OCI-LY1 (cell line): Measurements from ENCODE around the gene APOH.

ENCODE experiments used
- H2AFZ ChIP-seq: fragments of 200-600 bp; sonication (generic), shearing (Covaris generic); 2 replicates; pipeline ENCODE4 v1.6.0; 2014; ENCODE audit warnings: antibody characterized with exemption, mild to moderate bottlenecking, low read length
- H3F3A ChIP-seq: fragments of 200-600 bp; sonication (generic), shearing (Covaris generic); 2 replicates; pipeline ENCODE4 v1.6.0; 2014; ENCODE audit warnings: mild to moderate bottlenecking, antibody characterized with exemption, low read length, moderate library complexity; ENCODE audit not compliant: insufficient read depth
- H3K27ac ChIP-seq: fragments of 200-600 bp; sonication (generic); 2 replicates; pipeline ENCODE4 v1.5.1; 2014; ENCODE audit warnings: low read length, mixed run types, mild to moderate bottlenecking, low read depth; ENCODE audit not compliant: poor library complexity, severe bottlenecking
- H3K27me3 ChIP-seq: fragments of 200-600 bp; sonication (generic); 2 replicates; pipeline ENCODE4 v1.6.0; 2014; ENCODE audit warnings: antibody characterized with exemption, mild to moderate bottlenecking, low read length, moderate library complexity; ENCODE audit not compliant: insufficient read depth
- H3K36me3 ChIP-seq: fragments of 200-600 bp; sonication (generic); 2 replicates; pipeline ENCODE4 v1.6.1; 2014; ENCODE audit warnings: mild to moderate bottlenecking, antibody characterized with exemption, low read length, moderate library complexity, mixed read lengths; ENCODE audit not compliant: insufficient read depth
- H3K4me1 ChIP-seq: fragments of 200-600 bp; sonication (generic); 2 replicates; pipeline ENCODE4 v1.5.1; 2014; ENCODE audit warnings: mild to moderate bottlenecking, low read length, moderate library complexity; ENCODE audit not compliant: insufficient read depth, severe bottlenecking
- H3K4me2 ChIP-seq: fragments of 200-600 bp; sonication (generic), shearing (Covaris generic); 2 replicates; pipeline ENCODE4 v1.6.1; 2014; ENCODE audit warnings: low read length
- H3K4me3 ChIP-seq: fragments of 200-600 bp; sonication (generic); 2 replicates; pipeline ENCODE4 v1.5.1; 2014; ENCODE audit warnings: low read length, low read depth, mild to moderate bottlenecking, mixed read lengths; ENCODE audit not compliant: poor library complexity, severe bottlenecking
- H3K79me2 ChIP-seq: fragments of 200-600 bp; shearing (Covaris generic); 2 replicates; pipeline ENCODE4 v1.6.1; 2016; ENCODE audit warnings: mixed run types, low read length, mixed read lengths; ENCODE audit not compliant: insufficient read depth
- H3K9ac ChIP-seq: fragments of 200-600 bp; sonication (generic), shearing (Covaris generic); 2 replicates; pipeline ENCODE4 v1.6.1; 2014; ENCODE audit warnings: mild to moderate bottlenecking, low read length, mixed read lengths
- H3K9me2 ChIP-seq: fragments of 200-600 bp; sonication (generic), shearing (Covaris generic); 2 replicates; pipeline ENCODE4 v1.6.1; 2014; ENCODE audit warnings: low read depth, mild to moderate bottlenecking, low read length, mixed read lengths
- H3K9me3 ChIP-seq: fragments of 200-600 bp; shearing (Covaris generic); 2 replicates; pipeline ENCODE4 v1.6.1; 2014; ENCODE audit warnings: low read length, mixed read lengths
- H4K20me1 ChIP-seq: fragments of 200-600 bp; sonication (generic), shearing (Covaris generic); 2 replicates; pipeline ENCODE4 v1.6.0; 2016; ENCODE audit warnings: mild to moderate bottlenecking, low read length; ENCODE audit not compliant: insufficient read depth
- CTCF ChIP-seq: fragments of 200-600 bp; sonication (generic), shearing (Covaris generic); IDR thresholded peaks from 2 replicates; pipeline ENCODE4 v1.5.1; 2017; ENCODE audit warnings: mild to moderate bottlenecking, antibody characterized with exemption, low read length, moderate library complexity, mixed read lengths
- EZH2 ChIP-seq: fragments of 200-600 bp; sonication (generic), shearing (Covaris generic); IDR thresholded peaks from 2 replicates; pipeline ENCODE4 v1.8.0; 2017; ENCODE audit warnings: borderline replicate concordance, mixed run types, mild to moderate bottlenecking, antibody characterized with exemption, low read length, moderate library complexity, mixed read lengths

Gene APOH

DNA sequence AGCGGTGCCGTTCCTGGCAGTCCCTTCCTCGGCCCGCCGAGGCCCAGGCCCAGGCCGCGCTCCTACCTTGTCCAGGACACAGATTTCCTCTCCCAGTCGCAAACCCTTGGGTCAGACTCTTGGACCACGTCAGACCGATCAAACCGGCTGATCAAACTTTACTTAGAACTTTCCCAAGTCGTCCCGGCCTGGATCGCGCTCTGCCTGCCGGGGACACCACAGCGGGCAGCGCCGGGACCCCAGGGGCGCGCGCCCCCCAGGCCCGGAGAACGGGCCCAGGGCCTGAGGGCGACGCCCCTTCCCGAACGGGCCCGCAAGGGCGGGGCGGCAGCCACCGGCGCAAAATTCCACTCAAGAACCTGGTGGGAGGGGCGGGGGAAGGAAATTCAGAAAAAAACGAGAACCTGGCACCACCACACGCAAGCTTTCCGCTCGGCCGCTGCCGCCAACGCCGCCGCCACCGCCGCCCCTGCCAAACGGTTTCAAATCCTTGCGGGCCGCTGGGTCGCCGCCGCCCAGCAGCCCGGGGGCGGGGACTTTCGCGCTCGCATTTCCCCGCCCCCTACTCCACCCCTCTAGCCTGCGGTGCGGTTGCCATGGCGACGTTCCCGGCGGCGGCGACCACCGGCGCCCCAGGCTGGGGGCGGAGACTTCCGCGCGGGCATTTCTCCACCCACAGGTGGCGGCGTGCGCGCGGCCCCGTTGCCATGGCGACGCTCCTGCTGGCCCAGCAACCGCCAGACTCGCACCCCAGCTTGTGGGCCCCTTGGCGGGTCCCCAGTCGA is 37.4 kb downstream of the APOH start, which contains the start of gene CEP112:
TSS of gene CEP112 (minus strand) at position 541 of the 785 bp plus-strand sequence.
- Histone ChIP-seq H3K27ac (peak within 1 kb of the TSS; percentile 58), H3K4me3 (peak within 1 kb of the TSS; percentile 70), H3F3A (no peaks in the 10 kb centered on the region; the same call in 1 of the 2 replicates), H3K9ac (peak within 1 kb of the TSS; percentile 68), H2AFZ (peak within 1 kb of the TSS; percentile 55), H3K79me2 (no peaks in the 10 kb centered on the region), H3K9me3 (no peaks in the 10 kb centered on the region), H3K27me3 (no peaks in the 10 kb centered on the region), H3K9me2 (no peaks in the 10 kb centered on the region), H3K4me2 (peak within 1 kb of the TSS; percentile 83), H4K20me1 (no peaks in the 10 kb centered on the region), H3K36me3 (no peaks in the 10 kb centered on the region), H3K4me1 (peaks cover 35% of the 10 kb centered on the region)
- TF ChIP-seq EZH2 (no peak), CTCF (no peak)

DNA sequence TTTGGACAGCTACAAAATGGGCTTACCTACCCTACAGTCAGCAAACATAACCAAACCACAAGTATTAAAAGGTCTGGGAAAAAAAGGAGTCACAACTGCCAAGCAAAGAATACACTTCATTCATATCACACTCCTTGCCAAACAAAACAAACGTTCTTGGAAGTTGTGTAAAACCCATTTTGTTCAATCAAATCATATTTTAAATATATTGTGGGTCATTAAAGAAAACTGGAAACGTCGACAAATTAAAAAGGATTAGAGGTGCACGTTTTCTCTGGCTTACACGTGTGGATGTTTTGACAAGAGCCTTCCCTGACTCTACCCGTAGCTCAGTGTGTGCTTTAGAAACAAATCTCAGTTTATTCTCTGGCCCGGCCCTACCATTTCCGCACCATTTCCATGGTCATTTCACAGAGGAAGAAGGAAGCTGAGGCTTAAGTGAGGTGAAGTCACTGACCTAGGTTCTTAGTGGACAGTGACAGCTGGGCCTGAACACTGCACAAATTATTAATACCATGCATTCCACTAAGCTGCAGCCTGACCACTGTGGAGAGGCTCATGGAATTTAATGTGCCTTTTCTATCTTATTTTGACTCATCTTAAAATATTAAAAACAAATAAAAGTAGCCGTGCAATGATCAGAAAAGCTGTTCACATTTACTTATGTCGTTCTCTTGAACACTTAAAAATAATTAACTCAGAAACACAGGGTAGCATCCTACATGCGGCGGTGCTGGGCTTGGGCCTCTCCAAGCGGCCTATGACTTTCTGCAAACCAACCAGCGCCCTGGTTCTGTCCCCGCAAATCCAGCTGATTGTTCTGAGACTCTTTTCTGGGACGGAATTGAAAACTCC is 38.2 kb downstream of the APOH start:
- no peaks in the 10 kb centered on the region for H3K9me2 ChIP-seq
- H3K27me3 ChIP-seq: no peaks in the 10 kb centered on the region
- H3K9me3 ChIP-seq: no peaks in the 10 kb centered on the region
- peaks cover 35% of the 10 kb centered on the region for H3K4me1 ChIP-seq
- H3F3A ChIP-seq: no peaks in the 10 kb centered on the region; the same call in 1 of the 2 replicates
- H3K36me3 ChIP-seq: no peaks in the 10 kb centered on the region
- TF ChIP-seq EZH2 (no peak), CTCF (no peak)
- no peaks in the 10 kb centered on the region for H3K79me2 ChIP-seq
- 0 out of 2 replicates have a peak overlapping the region, but pooled peaks have one; percentile 55 for H2AFZ ChIP-seq
- H3K27ac ChIP-seq: no peak overlapping the region
- peak overlapping the region; percentile 68 for H3K9ac ChIP-seq
- peak overlapping the region; percentile 70 for H3K4me3 ChIP-seq
- H3K4me2 ChIP-seq: peak overlapping the region; percentile 83
- no peaks in the 10 kb centered on the region for H4K20me1 ChIP-seq

DNA sequence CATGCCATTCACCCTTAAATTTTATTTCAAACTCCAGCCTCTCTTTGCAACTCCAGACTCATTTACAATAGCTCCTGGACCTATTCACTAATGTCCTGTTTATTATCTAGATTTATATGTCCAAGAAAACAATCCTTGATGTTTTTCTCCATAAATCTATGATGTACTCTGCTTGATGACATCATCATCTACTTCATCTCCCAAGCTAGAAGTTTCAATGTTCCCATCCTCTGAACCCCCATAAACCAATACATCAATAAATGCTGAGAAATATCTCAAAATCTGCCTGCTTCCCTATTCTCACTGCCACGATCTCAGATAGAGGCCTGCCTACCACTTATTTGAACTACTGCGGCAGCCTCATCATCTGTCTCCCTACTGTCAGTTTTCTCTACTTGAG is 41.5 kb downstream of the APOH start:
- Histone ChIP-seq H3K27ac (no peak overlapping the region), H3K4me2 (no peak overlapping the region), H3F3A (no peaks in the 10 kb centered on the region; the same call in 1 of the 2 replicates), H3K9me2 (no peaks in the 10 kb centered on the region), H3K9ac (no peak overlapping the region), H4K20me1 (no peaks in the 10 kb centered on the region), H3K36me3 (no peaks in the 10 kb centered on the region; the same call in 1 of the 2 replicates), H3K4me3 (no peak overlapping the region), H3K9me3 (peaks cover 4% of the 10 kb centered on the region; the same call in 1 of the 2 replicates), H3K27me3 (no peaks in the 10 kb centered on the region), H3K79me2 (no peaks in the 10 kb centered on the region), H2AFZ (no peak overlapping the region), H3K4me1 (peaks cover 17% of the 10 kb centered on the region)
- no peak for TF ChIP-seq EZH2
- no peak for TF ChIP-seq CTCF
